CD4-positive, alpha-beta T cell (primary cell): ENCODE results near the gene TTLL11. TPM values are rescaled to one million over a fixed set of nuclear protein-coding genes. Genes with fewer than 3 reads are reported as not detected.

Experiments used
- ATAC-seq: fragments of 200-7000 bp; cut with Tn5 transposase; one replicate; pipeline ENCODE4 v1.10.0; 2022; ENCODE audit warnings: mild to moderate bottlenecking; ENCODE audit not compliant: poor library complexity
- CTCF ChIA-PET: fragments of 350-600 bp; sonication (Branson Sonifier 250); formaldehyde crosslinking; loops from one replicate; lab custom pipeline; 2021; ENCODE audit warnings: antibody characterized with exemption, inconsistent platforms; lab: Charles Lee
- POLR2A ChIA-PET: fragments of 350-600 bp; sonication (Branson Sonifier 250); formaldehyde crosslinking; loops from one replicate; lab custom pipeline; 2021; ENCODE audit warnings: antibody characterized with exemption, inconsistent platforms; lab: Charles Lee
- DNase-seq, 14 experiments: peaks; one replicate each; pipeline ENCODE4 v3.0.0-alpha.2; 2013 to 2020; ENCODE audit warnings: mixed read lengths in 2 of 14
- H3K27ac ChIP-seq, 2 donors: one replicate each; pipeline versions ENCODE4 v1.5.1 to v1.7.0; 2013; ENCODE audit warnings: low read length in 2 of 2, low read depth in 1 of 2, mild to moderate bottlenecking in 1 of 2
- H3K27me3 ChIP-seq, 2 experiments: 1 replicate in 1 of 2; 2 replicates in 1 of 2; pipeline versions ENCODE4 v1.6.1 to v1.7.0; 2013; ENCODE audit warnings: low read length in 2 of 2, control low read depth in 1 of 2, mild to moderate bottlenecking in 1 of 2, moderate library complexity in 1 of 2; ENCODE audit not compliant: insufficient read depth in 2 of 2, control insufficient read depth in 1 of 2
- H3K36me3 ChIP-seq: one replicate; pipeline ENCODE4 v1.6.1; 2013; ENCODE audit warnings: low read length, control low read depth; ENCODE audit not compliant: insufficient read depth
- H3K4me1 ChIP-seq: one replicate; pipeline ENCODE4 v1.6.1; 2013; ENCODE audit warnings: low read length, control low read depth; ENCODE audit not compliant: insufficient read depth
- H3K4me3 ChIP-seq: one replicate; pipeline ENCODE4 v1.5.1; 2013; ENCODE audit warnings: mild to moderate bottlenecking, low read length, moderate library complexity
- H3K9me3 ChIP-seq, 2 experiments: 1 replicate in 1 of 2; 2 replicates in 1 of 2; pipeline versions ENCODE4 v1.6.1 to v1.7.0; 2013; ENCODE audit warnings: low read length in 2 of 2, mild to moderate bottlenecking in 2 of 2, control low read depth in 1 of 2, moderate library complexity in 1 of 2; ENCODE audit not compliant: control insufficient read depth in 1 of 2, insufficient read depth in 1 of 2
- H3K27ac Mint-ChIP-seq: one replicate; pipeline ENCODE4 v1.8.0; 2020; ENCODE audit warnings: mixed read lengths
- H3K27me3 Mint-ChIP-seq: one replicate; pipeline ENCODE4 v1.8.0; 2021; ENCODE audit warnings: mixed read lengths
- H3K36me3 Mint-ChIP-seq: one replicate; pipeline ENCODE4 v1.8.0; 2021; ENCODE audit warnings: low read depth, mixed read lengths
- H3K4me1 Mint-ChIP-seq: one replicate; pipeline ENCODE4 v1.8.0; 2021; ENCODE audit warnings: low read depth, mixed read lengths
- H3K4me3 Mint-ChIP-seq: one replicate; pipeline ENCODE4 v1.8.0; 2020; ENCODE audit warnings: mild to moderate bottlenecking, mixed read lengths
- H3K9me3 Mint-ChIP-seq: one replicate; pipeline ENCODE4 v1.8.0; 2020; ENCODE audit warnings: mixed read lengths
- intact Hi-C, 2 experiments: fragments of 100-400 bp; cut with DNase I in 1 of 2; cut with micrococcal nuclease in 1 of 2; formaldehyde crosslinking; loops; one replicate each; pipeline versions ENCODE4 v1.15.1 to v1.9.0; 2023 to 2025; cut with DNase I, micrococcal nuclease
- total RNA-seq, 174 experiments: library from RNA in 2 of 174; stranded (reverse) in 2 of 174; gene quantifications; one replicate each; pipeline ENCODE4 v1.2.3 and lab custom pipeline; 2021 to 2026
- TF ChIP-seq, protein P1 (sequence below): fragments of 200-600 bp; IDR thresholded peaks from one replicate; pipeline ENCODE4 v1.8.0; 2022; ENCODE audit warnings: antibody characterized with exemption, mild to moderate bottlenecking

TTLL11 gene
- total RNA-seq, 2 experiments from 2014 or later: 1.6 to 2.3 TPM

DNA sequence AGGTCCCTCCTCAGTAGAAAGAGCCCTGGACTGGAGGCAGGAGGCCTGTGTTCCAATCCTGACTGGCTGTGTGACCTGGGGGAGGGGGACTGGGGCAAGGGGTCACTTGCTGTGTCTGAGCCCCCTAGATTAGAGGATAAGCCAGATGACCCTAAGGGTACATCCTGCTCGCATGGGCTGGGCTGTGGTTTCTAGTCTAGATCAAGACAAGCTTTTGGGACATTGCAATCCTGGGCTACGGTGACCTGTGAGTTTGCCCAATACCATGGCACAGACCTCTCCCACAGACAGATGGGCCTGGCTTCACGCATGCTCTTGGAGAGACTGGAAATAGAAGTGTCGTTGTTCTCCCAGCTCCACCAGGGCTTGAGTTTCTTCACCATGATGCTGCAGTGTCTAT, 39.4 kb upstream of the TTLL11 start:
- no peak for ATAC-seq
- H3K4me1 Mint-ChIP-seq: no peaks in the 10 kb centered on the region
- no peak overlapping the region for H3K4me3 ChIP-seq
- no peak overlapping the region for H3K4me3 Mint-ChIP-seq
- POLR2A ChIA-PET: no interaction called here
- H3K27me3 ChIP-seq: peaks cover 0 to 10% of the 10 kb centered on the region in 2 experiments
- DNase-seq: no peak
- TF ChIP-seq, protein P1, sequence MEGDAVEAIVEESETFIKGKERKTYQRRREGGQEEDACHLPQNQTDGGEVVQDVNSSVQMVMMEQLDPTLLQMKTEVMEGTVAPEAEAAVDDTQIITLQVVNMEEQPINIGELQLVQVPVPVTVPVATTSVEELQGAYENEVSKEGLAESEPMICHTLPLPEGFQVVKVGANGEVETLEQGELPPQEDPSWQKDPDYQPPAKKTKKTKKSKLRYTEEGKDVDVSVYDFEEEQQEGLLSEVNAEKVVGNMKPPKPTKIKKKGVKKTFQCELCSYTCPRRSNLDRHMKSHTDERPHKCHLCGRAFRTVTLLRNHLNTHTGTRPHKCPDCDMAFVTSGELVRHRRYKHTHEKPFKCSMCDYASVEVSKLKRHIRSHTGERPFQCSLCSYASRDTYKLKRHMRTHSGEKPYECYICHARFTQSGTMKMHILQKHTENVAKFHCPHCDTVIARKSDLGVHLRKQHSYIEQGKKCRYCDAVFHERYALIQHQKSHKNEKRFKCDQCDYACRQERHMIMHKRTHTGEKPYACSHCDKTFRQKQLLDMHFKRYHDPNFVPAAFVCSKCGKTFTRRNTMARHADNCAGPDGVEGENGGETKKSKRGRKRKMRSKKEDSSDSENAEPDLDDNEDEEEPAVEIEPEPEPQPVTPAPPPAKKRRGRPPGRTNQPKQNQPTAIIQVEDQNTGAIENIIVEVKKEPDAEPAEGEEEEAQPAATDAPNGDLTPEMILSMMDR: no peak
- no peaks in the 10 kb centered on the region for H3K36me3 ChIP-seq
- no peaks in the 10 kb centered on the region for H3K36me3 Mint-ChIP-seq
- no peaks in the 10 kb centered on the region for H3K9me3 ChIP-seq
- no peak overlapping the region for H3K27ac Mint-ChIP-seq
- intact Hi-C loops: no loop called here
- no peaks in the 10 kb centered on the region for H3K9me3 Mint-ChIP-seq
- CTCF ChIA-PET: interaction anchor here (1.3 kb wide), 1 partner anchor 218 kb away, joined by 4 read pairs; no protein-coding TSS in a partner anchor
- no peak overlapping the region for H3K27ac ChIP-seq
- H3K27me3 Mint-ChIP-seq: peaks cover 18% of the 10 kb centered on the region
- peaks cover 8% of the 10 kb centered on the region for H3K4me1 ChIP-seq

DNA sequence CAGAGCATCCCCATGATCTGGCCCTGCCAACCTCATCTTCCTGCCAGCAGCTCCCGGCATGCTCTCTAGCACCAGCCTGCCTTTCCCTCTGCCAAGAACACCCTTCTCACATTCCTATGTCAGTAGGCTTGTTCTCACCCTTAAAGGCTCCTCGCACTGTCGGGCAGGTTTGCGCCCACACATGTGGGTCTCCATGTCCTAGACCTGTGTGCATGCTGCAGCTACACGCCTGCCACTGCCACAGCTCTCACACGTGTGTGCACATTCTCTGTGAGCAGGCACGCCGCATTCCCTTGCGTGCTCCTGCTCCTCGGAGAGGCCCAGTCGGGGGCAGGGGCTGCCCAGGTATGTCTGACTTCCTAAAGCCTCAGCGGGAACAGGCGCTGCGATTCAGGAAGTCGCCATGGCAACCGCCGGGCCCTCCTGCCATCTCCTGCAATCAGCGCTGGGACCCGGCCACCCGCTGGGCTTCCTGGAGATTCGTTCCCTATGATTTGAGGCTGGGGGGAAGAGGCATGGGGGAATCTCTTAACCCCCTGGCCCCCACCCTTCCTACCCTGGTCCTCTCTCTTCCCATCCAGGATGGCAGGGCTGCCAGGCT, 38.4 kb upstream of the TTLL11 start:
- CTCF ChIA-PET: no interaction called here

DNA sequence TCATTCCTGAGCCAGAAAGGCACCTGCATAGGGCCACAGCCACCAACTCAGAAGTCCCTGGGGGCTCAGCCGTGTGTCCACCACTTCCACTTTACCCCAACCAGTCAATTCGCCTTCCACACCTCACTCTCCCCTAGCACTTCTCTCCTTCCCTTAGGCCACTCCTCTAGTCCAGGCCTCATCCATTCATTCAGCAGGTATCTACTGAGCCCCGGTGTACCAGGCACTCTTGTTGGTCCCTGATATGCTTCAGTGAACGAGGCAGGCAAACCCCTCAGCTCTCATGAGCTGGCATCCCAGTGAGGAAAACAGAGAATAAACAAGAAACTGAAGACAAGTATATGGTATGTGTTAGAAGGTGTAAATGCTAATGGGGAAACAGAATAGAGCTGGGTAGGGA, 37.7 kb upstream of the TTLL11 start:
- H3K36me3 Mint-ChIP-seq: no peaks in the 10 kb centered on the region
- no peak for ATAC-seq
- H3K4me1 ChIP-seq: peaks cover 23% of the 10 kb centered on the region
- peaks cover 32% of the 10 kb centered on the region for H3K27me3 Mint-ChIP-seq
- no peaks in the 10 kb centered on the region for H3K36me3 ChIP-seq
- H3K9me3 Mint-ChIP-seq: no peaks in the 10 kb centered on the region
- intact Hi-C loops: no loop called here
- TF ChIP-seq, protein P1: no peak
- no peak overlapping the region for H3K27ac ChIP-seq
- peaks cover 0 to 6% of the 10 kb centered on the region in 2 experiments for H3K9me3 ChIP-seq
- DNase-seq: no peak
- H3K4me3 ChIP-seq: no peak overlapping the region
- H3K27me3 ChIP-seq: peaks cover 13 to 26% of the 10 kb centered on the region in 2 experiments
- peaks cover 9% of the 10 kb centered on the region for H3K4me1 Mint-ChIP-seq
- no peak overlapping the region for H3K4me3 Mint-ChIP-seq
- ChIA-PET CTCF (no interaction called here), POLR2A (no interaction called here)
- no peak overlapping the region for H3K27ac Mint-ChIP-seq

More for the DNA sequence above, 38.4 kb upstream of the TTLL11 start:
- Mint-ChIP-seq H3K27ac (no peak overlapping the region), H3K4me1 (peaks cover 3% of the 10 kb centered on the region), H3K27me3 (peaks cover 25% of the 10 kb centered on the region), H3K36me3 (no peaks in the 10 kb centered on the region), H3K4me3 (no peak overlapping the region), H3K9me3 (no peaks in the 10 kb centered on the region)
- Histone ChIP-seq H3K36me3 (no peaks in the 10 kb centered on the region), H3K4me1 (peaks cover 16% of the 10 kb centered on the region), H3K4me3 (no peak overlapping the region), H3K27me3 (peaks cover 7 to 19% of the 10 kb centered on the region in 2 experiments), H3K27ac (no peak overlapping the region), H3K9me3 (peaks cover 0 to 6% of the 10 kb centered on the region in 2 experiments)
- TF ChIP-seq, protein P1: no peak
- DNase-seq: no peak
- no peak for ATAC-seq
- intact Hi-C loops: no loop called here
- POLR2A ChIA-PET: no interaction called here
